ENCODE measurements around the gene UTS2R. TPM values are rescaled to one million over a fixed set of nuclear protein-coding genes. Genes with fewer than 3 reads are reported as not detected.

Gene UTS2R
- total RNA-seq, 2 experiments from 2014 or later, result not detected

- H3K4me1 Mint-ChIP-seq (ENCODE audit: low read depth), result no peaks in the 10 kb centered on the region
- POLR2A ChIA-PET, result interaction anchor here (0.6 kb wide), 1 partner anchor 17 kb away, joined by 3 read pairs; no protein-coding TSS in a partner anchor
- ATAC-seq, result no peak
- H3K9me3 Mint-ChIP-seq, result no peaks in the 10 kb centered on the region
- no peak overlapping the region for H3K4me3 Mint-ChIP-seq
- DNase-seq, result no peak
- peaks cover 1% of the 10 kb centered on the region for H3K36me3 Mint-ChIP-seq (ENCODE audit: low read depth)
- H3K27me3 Mint-ChIP-seq, result no peaks in the 10 kb centered on the region
- no peak overlapping the region for H3K27ac Mint-ChIP-seq
- intact Hi-C loops (cut with micrococcal nuclease), result no loop called here
- CTCF ChIA-PET, result no interaction called here
- no peak for TF ChIP-seq CTCF (IDR thresholded peaks at IDR 0.05)
Measured at GRCh38 chr17:82390015-82390859, 18.7 kb downstream of the UTS2R start.

- POLR2A ChIA-PET, result no interaction called here
Measured at GRCh38 chr17:82390860-82391435, 19.4 kb downstream of the UTS2R start.

GRCh38 chr17:82391496-82392066 is 20.0 kb downstream of the UTS2R start:
- H3K4me3 Mint-ChIP-seq, result no peak overlapping the region
- no peaks in the 10 kb centered on the region for H3K4me1 Mint-ChIP-seq (ENCODE audit: low read depth)
- ChIA-PET POLR2A (no interaction called here), CTCF (no interaction called here)
- peaks cover 1% of the 10 kb centered on the region for H3K36me3 Mint-ChIP-seq (ENCODE audit: low read depth)
- no peak overlapping the region for H3K27ac Mint-ChIP-seq
- DNase-seq (no peak), ATAC-seq (no peak)
- intact Hi-C loops (cut with micrococcal nuclease), result no loop called here
- TF ChIP-seq CTCF (IDR thresholded peaks at IDR 0.05), result no peak
- no peaks in the 10 kb centered on the region for H3K27me3 Mint-ChIP-seq
- no peaks in the 10 kb centered on the region for H3K9me3 Mint-ChIP-seq

More at GRCh38 chr17:82390860-82391435, 19.4 kb downstream of the UTS2R start:
- TF ChIP-seq CTCF (IDR thresholded peaks at IDR 0.05), result no peak
- Mint-ChIP-seq H3K36me3 (ENCODE audit: low read depth) (peaks cover 1% of the 10 kb centered on the region), H3K27ac (no peak overlapping the region), H3K4me1 (ENCODE audit: low read depth) (no peaks in the 10 kb centered on the region), H3K27me3 (no peaks in the 10 kb centered on the region), H3K9me3 (no peaks in the 10 kb centered on the region), H3K4me3 (no peak overlapping the region)
- CTCF ChIA-PET, result no interaction called here
- ATAC-seq, result no peak
- intact Hi-C loops (cut with micrococcal nuclease), result no loop called here
- DNase-seq, result no peak

GRCh38 chr17:82392209-82392920 is 20.8 kb downstream of the UTS2R start:
- Mint-ChIP-seq H3K36me3 (ENCODE audit: low read depth) (peaks cover 1% of the 10 kb centered on the region), H3K27ac (no peak overlapping the region), H3K9me3 (no peaks in the 10 kb centered on the region), H3K4me3 (no peak overlapping the region), H3K4me1 (ENCODE audit: low read depth) (no peaks in the 10 kb centered on the region), H3K27me3 (no peaks in the 10 kb centered on the region)
- ATAC-seq, result no peak
- DNase-seq, result no peak
- ChIA-PET POLR2A (no interaction called here), CTCF (interaction anchor here (1.2 kb wide), 1 partner anchor 41 kb away, joined by 3 read pairs; no protein-coding TSS in a partner anchor)
- TF ChIP-seq CTCF (IDR thresholded peaks at IDR 0.05), result no peak
- intact Hi-C loops (cut with micrococcal nuclease), result no loop called here

All from activated CD8-positive, alpha-beta T cell treated with anti-CD3 and anti-CD28 coated beads for 36 hours (primary cell).